ENCODE measurements around the gene SPATA46.

- TF ChIP-seq EZH2phosphoT487 (conservative IDR thresholded peaks at IDR 0.05; ENCODE audit: low read length): no peak
- TF ChIP-seq, protein P1, sequence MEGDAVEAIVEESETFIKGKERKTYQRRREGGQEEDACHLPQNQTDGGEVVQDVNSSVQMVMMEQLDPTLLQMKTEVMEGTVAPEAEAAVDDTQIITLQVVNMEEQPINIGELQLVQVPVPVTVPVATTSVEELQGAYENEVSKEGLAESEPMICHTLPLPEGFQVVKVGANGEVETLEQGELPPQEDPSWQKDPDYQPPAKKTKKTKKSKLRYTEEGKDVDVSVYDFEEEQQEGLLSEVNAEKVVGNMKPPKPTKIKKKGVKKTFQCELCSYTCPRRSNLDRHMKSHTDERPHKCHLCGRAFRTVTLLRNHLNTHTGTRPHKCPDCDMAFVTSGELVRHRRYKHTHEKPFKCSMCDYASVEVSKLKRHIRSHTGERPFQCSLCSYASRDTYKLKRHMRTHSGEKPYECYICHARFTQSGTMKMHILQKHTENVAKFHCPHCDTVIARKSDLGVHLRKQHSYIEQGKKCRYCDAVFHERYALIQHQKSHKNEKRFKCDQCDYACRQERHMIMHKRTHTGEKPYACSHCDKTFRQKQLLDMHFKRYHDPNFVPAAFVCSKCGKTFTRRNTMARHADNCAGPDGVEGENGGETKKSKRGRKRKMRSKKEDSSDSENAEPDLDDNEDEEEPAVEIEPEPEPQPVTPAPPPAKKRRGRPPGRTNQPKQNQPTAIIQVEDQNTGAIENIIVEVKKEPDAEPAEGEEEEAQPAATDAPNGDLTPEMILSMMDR (IDR thresholded peaks at IDR 0.05; ENCODE audit: insufficient read depth, low read length, poor library complexity, severe bottlenecking): no peak
These were observed 41.0 kb upstream of the SPATA46 start for GRCh38 chr1:162417650-162418049.

Data from SU-DHL-6 (cell line).